H1 (cell line): Measurements from ENCODE around the gene LYPD6B. TPM values are rescaled to one million over a fixed set of nuclear protein-coding genes. Genes with fewer than 3 reads are reported as not detected.

Experiments
- EZH2 ChIP-seq: fragments of 200-600 bp; sonication (generic); IDR thresholded peaks from 2 replicates; pipeline ENCODE4 v1.7.1; 2012; ENCODE audit warnings: low read depth, mild to moderate bottlenecking, moderate library complexity, low read length, inconsistent platforms; ENCODE audit not compliant: severe bottlenecking
- HDAC2 ChIP-seq, 2 experiments: fragments of 300-600 bp in 1 of 2; sonication (generic) in 1 of 2; IDR thresholded peaks; 2 replicates each; pipeline ENCODE4 v1.6.1; 2011 to 2012; ENCODE audit warnings: low read depth in 2 of 2, low read length in 2 of 2, mild to moderate bottlenecking in 2 of 2, moderate library complexity in 2 of 2, borderline replicate concordance in 1 of 2, inconsistent platforms in 1 of 2
- polyA plus RNA-seq, 7 experiments: library from polyadenylated mRNA; depleted of rRNA in 3 of 7; stranded (reverse) in 5 of 7; unstranded in 2 of 7; fragments of >200 nt in 5 of 7; fragments of 200-250 nt in 2 of 7; gene quantifications; 1 replicate in 5 of 7; 2 replicates in 1 of 7; 4 replicates in 1 of 7; pipeline versions ENCODE4 v1.2.1 to v1.2.3, GENCODE V29; 2011 to 2013; ENCODE audit warnings: missing spikeins in 2 of 7, mixed read lengths in 2 of 7
- total RNA-seq: library from RNA; stranded (reverse); fragmentation: NEBNext Ultra II Directional; extraction: Animal tissue kit (Norgen Biotek cat#: 25700); gene quantifications from 2 replicates; pipeline ENCODE4 v1.2.1, GENCODE V29; 2021

The LYPD6B gene
- total and polyA plus RNA-seq, 2 of the 8 experiments (the other 6 are each of a cell fraction or from before 2014, with no cell fraction given): 2.2 to 3.5 TPM

- TF ChIP-seq HDAC2 (IDR thresholded peaks at IDR 0.05; ENCODE audit: borderline replicate concordance in 1 of 2, low read depth in 2 of 2, low read length in 2 of 2) (no peak), EZH2 (no peak)
Measured at GRCh38 chr2:149213764-149214493, 175.4 kb downstream of the LYPD6B start (continued).
